Fibroblast of peridontal ligament (primary cell): ENCODE data around the gene CCDC154.
"Not testable (repeated sequence)": the region's sequence is repeated elsewhere in the genome, so short reads cannot be mapped to it uniquely, and the experiment has no call there.

ENCODE experiments used
- DNase-seq: peaks from one replicate; pipeline ENCODE4 v3.0.0-alpha.2; 2010; ENCODE audit errors: extremely low read depth

CCDC154 gene

DNA sequence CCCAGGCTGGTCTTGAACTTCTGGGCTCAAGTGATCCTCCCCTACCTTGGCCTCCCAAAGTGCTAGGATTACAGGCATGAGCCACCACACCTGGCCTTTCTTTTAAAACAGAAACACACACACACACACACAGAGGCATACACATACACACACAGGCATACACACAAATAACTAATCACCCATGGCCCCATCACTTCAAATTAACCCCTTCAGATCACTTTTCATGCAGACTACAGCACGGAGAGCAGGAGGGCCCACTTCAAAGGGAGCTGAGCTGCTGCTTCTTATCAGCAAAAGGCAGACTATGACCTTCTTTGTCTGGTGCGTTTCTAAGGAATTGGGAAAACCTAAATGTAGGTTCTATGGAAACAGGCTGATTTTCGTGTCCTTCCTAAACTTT is 28.6 kb upstream of the CCDC154 start:
- no peak for DNase-seq

GRCh38 chr16:1471569-1472194 is 27.3 kb upstream of the CCDC154 start:
- no peak for DNase-seq

DNA sequence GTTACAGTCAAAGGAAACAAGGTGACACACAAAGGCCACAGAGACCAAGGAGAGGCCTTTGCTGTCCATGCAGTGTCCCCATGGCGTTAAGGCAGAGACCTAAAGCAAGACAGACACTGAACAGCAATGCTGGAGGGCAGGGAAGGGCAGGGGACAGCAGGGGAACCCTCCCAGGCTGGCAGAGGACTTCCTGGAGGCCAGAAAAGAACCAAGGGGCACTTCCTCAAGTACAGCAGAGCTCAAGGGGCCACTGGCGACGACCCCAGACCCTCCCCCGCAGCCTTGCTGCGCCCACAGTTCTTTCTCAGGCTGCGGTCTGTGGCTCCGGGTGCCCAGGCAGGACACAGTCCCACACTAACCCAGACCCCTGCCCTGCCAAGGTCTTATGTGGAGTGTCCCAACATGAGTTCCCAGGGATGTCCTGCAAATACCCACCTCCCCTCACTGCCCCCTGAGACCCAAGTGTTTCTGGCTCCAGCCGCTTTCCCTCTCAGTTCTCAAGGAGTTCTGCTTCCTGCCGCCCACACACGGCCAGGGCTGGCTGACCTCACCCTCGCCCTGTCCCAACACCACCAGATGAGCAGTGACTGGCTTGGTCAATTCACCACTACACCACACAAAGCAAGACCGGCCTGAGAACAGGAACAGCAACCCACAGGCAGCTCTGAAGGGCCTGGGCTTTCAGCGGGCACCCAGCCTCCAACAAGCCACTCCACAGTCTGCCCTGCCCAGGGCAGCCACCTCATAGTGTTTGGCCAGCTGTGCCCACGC is 26.3 kb upstream of the CCDC154 start:
- DNase-seq, result no peak

GRCh38 chr16:1469693-1470201 is 25.4 kb upstream of the CCDC154 start:
- no peak for DNase-seq

DNA sequence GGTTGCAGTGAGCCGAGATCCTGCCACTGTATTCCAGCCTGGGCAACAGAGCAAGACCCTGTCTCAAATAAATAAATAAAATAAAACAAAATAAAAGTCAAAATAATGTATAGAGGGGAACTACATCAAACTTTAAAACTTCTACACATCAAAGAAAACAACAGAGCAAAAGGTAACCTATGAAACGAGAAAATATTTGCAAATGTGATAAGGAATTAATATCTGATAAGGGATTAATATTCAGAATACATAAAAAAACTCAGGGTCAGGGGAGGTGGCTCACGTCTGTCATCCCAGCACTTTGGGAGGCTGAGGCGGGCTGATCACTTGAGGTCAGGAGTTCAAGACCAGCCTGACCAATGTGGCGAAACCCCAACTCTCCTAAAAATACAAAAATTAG is 24.8 kb upstream of the CCDC154 start:
- DNase-seq, result not testable (repeated sequence)

- DNase-seq, result no peak
Measured at GRCh38 chr16:1468426-1468810, 24.1 kb upstream of the CCDC154 start.

GRCh38 chr16:1466968-1467521 is 22.7 kb upstream of the CCDC154 start:
- no peak for DNase-seq

DNA sequence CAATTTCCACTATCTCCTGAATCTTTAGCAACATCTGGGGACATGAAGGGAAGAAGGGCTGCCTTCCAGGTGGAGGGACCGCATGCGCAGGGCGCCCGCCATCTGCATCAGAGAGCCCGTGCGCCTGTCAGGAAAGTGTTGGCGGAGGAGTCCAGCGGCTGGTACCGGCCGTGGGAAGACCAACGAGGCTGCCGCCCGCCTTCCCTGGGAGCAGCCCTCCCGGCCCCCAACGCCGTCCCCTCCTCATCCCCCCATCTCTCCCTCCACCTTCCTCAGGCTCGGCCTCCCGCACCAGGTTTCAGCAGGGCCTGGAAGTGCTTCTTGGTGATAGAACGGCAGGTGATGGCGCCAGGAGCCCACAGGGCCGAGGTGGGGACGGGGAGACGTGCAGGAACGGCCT is 21.7 kb upstream of the CCDC154 start:
- no peak for DNase-seq

DNA sequence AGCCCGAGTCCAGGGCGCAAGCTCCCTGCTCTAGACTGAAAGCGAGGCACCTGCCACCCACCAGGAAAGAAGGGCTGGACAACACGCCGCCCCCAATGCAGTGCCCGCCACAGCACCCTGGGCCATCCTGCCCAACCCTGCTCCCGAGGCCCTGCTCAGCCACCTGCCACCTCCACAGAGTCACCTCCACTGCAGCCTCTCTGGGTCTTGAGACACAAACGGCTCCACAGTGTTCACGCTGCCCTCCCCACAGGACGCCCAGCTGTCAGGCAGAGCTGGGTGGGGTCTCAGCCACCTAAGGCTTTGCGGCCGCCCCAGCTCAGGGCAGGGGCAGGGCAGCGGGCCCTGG is 21.2 kb upstream of the CCDC154 start:
- no peak for DNase-seq

- no peak for DNase-seq
Measured at GRCh38 chr16:1464894-1465566, 20.7 kb upstream of the CCDC154 start.

DNA sequence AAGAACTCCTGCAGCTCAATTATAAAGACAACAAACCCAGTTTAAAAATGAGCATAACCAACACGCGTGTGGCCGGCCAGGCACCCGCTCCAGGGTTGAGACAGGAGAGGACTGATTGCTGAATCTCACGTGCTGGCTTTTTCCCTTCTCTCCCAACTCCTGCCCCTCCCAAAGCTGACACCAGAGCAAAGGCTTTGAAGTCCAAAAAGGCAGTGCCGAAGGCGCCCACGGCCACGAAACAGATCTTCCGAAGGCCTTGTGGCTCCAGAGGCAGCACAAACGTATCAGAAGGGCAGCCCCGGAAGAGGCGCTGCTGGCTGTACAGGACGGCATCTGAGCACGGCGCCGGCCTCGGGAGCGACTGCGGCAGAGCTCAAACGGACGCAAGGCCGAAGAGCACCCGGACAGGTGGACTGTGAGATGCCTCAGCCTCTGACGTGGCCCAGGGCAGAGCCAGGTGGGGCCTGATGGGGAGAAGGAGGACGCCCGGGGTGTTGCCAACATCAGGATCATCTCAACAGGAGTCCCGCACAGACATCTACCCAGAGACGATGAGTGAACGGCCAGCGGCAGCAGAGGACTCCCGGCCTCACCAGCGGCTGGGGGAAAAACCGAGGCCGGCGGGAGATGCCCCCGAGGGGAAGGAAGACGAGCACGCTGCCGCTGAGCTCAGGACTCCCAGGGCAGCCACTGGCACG is 20.0 kb upstream of the CCDC154 start:
- DNase-seq, result no peak

DNA sequence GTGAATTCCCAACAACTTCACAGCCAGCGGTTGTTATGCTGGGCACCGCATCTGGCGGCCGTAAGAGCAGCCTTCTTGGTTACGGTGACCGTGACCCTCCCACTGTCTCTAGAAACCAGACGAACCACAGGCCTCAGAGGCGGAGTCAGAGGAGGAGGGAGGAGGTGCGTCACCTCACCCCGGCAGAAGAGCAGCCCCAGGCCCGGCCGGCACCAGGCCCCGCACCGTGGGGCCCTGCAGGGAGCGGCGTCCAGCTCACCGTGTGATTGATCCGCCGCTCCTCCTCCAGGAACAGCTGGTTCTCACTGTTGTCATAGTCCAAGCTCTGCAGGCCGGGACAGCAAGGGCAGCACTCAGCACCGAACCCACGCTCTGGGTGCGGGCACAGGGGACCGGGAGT is 16.8 kb upstream of the CCDC154 start:
- DNase-seq, result no peak

DNA sequence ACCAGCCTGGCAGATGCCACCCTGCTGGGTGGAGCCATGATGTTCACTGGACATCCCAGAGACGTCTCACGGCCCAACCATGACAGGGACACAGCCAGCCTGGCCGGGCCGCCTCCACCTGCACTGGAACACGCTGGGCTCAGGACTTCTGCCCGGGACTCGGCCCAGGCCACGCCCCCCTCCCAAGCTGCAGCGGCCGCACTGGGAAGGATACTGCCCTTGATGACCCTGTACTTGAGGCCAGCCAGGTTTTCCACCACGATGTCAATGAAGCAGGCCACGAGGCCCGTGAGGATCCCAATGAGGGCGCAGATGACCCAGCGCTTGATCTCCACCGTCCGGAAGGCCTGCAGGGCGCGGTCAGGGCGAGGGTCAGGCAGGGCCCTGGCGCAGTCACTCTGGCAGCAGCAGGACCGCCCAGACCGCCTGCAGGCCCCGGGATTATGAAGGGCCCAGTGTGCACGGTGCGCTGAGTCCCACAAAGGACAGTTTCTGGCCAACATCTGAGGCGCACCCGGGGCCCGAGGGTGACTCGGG is 16.3 kb upstream of the CCDC154 start:
- DNase-seq, result no peak

DNA sequence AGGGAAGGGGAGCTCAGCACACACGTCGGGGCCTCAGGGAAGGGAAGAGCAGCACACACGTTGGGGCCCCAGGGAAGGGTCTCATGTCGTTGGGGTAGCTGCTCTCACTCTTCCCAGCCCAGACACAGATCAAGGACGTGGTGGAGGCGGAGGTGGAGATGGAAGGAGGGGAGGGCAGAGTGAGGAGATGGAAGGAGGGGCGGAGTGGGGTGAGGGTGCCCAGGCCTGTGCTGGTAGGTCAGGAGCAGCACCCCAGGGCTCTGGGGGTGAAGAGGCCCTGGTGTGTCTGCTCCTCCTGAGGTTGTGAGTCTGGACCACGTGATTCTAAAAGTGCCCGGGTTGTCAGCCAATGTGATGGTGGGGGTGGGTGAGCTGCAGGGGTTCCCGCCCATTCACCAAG is 15.6 kb upstream of the CCDC154 start:
- DNase-seq, result no peak

DNA sequence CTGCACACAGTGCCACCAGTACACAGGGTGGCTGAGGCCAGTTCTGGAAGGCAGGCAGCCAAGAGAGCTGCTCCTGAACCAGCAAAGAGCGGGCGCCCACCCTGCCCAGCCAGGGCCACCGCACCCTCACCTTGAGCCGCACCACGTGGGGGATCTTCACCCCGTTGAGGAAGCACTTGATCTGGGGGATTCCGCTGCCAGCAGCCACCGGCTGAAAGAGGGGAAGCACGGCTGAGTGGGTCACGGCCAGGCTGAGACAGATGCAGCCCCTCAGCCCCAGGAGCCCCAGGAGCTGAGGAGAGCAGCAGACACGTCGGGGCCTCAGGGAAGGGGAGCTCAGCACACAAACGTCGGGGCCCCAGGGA is 14.6 kb upstream of the CCDC154 start:
- no peak for DNase-seq

DNA sequence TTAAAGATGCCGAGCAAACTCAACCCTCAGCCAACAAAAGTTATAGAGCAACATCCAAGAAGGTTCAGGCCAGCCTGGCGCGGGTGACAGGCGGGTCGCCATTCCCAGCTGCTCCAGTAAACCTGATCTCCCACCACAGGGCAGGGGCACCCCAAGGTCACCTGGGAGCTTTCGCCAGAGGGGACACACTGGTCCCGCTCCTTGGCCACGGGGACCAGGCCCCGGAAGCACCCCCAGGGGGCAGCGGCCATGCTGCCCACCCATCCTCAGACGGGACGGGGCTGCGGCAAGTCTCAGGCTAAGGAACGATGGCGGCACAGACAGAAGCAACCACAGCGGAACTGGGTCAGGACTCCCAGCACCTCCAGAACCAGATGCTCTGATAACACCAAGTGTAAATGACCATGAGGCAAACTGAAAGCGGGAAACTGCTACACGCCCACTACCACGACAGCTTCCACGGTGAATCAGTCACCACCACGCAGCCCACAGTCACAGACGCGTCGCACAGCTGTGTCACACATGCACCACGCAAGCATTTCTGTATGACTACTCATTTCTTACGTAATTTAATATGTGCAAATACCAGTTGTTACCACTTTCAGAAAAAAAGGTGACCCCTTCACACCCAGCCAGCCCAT is 14.1 kb upstream of the CCDC154 start:
- no peak for DNase-seq

GRCh38 chr16:1457489-1458245 is 13.3 kb upstream of the CCDC154 start:
- DNase-seq, result no peak

GRCh38 chr16:1456951-1457350 is 12.6 kb upstream of the CCDC154 start:
- DNase-seq, result no peak

- DNase-seq, result no peak
Measured at GRCh38 chr16:1455190-1456171, 11.1 kb upstream of the CCDC154 start.
